ENCODE data around the gene FEN1.

The FEN1 gene

GRCh38 chr11:61817471-61818202 is 24.9 kb downstream of the FEN1 start:
- no peak for DNase-seq (ENCODE audit: low read depth in 1 of 2, low spot score in 1 of 2)

- DNase-seq (ENCODE audit: low read depth in 1 of 2, low spot score in 1 of 2): no peak
Measured at GRCh38 chr11:61820174-61820573, 27.5 kb downstream of the FEN1 start.

- no peak for DNase-seq (ENCODE audit: low read depth in 1 of 2, low spot score in 1 of 2)
Measured at GRCh38 chr11:61826930-61827570, 34.3 kb downstream of the FEN1 start.

GRCh38 chr11:61827571-61828378 is 35.1 kb downstream of the FEN1 start, which contains the start of gene FADS2:
TSS of gene FADS2 (plus strand) at chr11:61828300. CDS start at chr11:61828391, 91 bp downstream.
- DNase-seq (ENCODE audit: low read depth in 1 of 2, low spot score in 1 of 2): peak; percentile 24 to 48

GRCh38 chr11:61828379-61828628 is 35.6 kb downstream of the FEN1 start:
- no peak for DNase-seq (ENCODE audit: low read depth in 1 of 2, low spot score in 1 of 2)

- peak in 1 of 2 donors; percentile 8 for DNase-seq (ENCODE audit: low read depth in 1 of 2, low spot score in 1 of 2)
Measured at GRCh38 chr11:61828629-61829407, 36.1 kb downstream of the FEN1 start.

GRCh38 chr11:61829806-61830205 is 37.1 kb downstream of the FEN1 start:
- no peak for DNase-seq (ENCODE audit: low read depth in 1 of 2, low spot score in 1 of 2)

- DNase-seq (ENCODE audit: low read depth in 1 of 2, low spot score in 1 of 2): no peak
Measured at GRCh38 chr11:61830237-61831105, 37.8 kb downstream of the FEN1 start.

GRCh38 chr11:61832207-61832606 is 39.5 kb downstream of the FEN1 start:
- DNase-seq (ENCODE audit: low read depth in 1 of 2, low spot score in 1 of 2): no peak

- no peak for DNase-seq (ENCODE audit: low read depth in 1 of 2, low spot score in 1 of 2)
Measured at GRCh38 chr11:61832754-61833153, 40.0 kb downstream of the FEN1 start.

GRCh38 chr11:61833471-61833870 is 40.8 kb downstream of the FEN1 start:
- no peak for DNase-seq (ENCODE audit: low read depth in 1 of 2, low spot score in 1 of 2)

GRCh38 chr11:61833926-61834277 is 41.2 kb downstream of the FEN1 start:
- DNase-seq (ENCODE audit: low read depth in 1 of 2, low spot score in 1 of 2): no peak

GRCh38 chr11:61834278-61835048 is 41.8 kb downstream of the FEN1 start:
- DNase-seq (ENCODE audit: low read depth in 1 of 2, low spot score in 1 of 2): no peak

- DNase-seq (ENCODE audit: low read depth in 1 of 2, low spot score in 1 of 2): no peak
Measured at GRCh38 chr11:61836193-61836592, 43.5 kb downstream of the FEN1 start.

GRCh38 chr11:61837411-61838005 is 44.8 kb downstream of the FEN1 start:
- DNase-seq (ENCODE audit: low read depth in 1 of 2, low spot score in 1 of 2): no peak

GRCh38 chr11:61838501-61838900 is 45.8 kb downstream of the FEN1 start:
- DNase-seq (ENCODE audit: low read depth in 1 of 2, low spot score in 1 of 2): no peak

- DNase-seq (ENCODE audit: low read depth in 1 of 2, low spot score in 1 of 2): no peak
Measured at GRCh38 chr11:61838921-61839320, 46.2 kb downstream of the FEN1 start.

GRCh38 chr11:61839742-61840141 is 47.0 kb downstream of the FEN1 start:
- no peak for DNase-seq (ENCODE audit: low read depth in 1 of 2, low spot score in 1 of 2)

- no peak for DNase-seq (ENCODE audit: low read depth in 1 of 2, low spot score in 1 of 2)
Measured at GRCh38 chr11:61840371-61840770, 47.7 kb downstream of the FEN1 start.

All from stimulated activated CD4-positive, alpha-beta T cell treated with anti-CD3 and anti-CD28 coated beads, Interleukin-15, amount 100 ng/mL, for 1 hour (primary cell).